MM.1S (cell line): ENCODE results near the gene CTPS2.

Source experiments
- DNase-seq: peaks from one replicate; pipeline ENCODE4 v3.0.0-alpha.2; 2015
- H2AFZ ChIP-seq: fragments of 300-600 bp; sonication (generic); 2 replicates; pipeline ENCODE4 v1.6.0; 2016; ENCODE audit warnings: antibody characterized with exemption, low read length
- H3F3A ChIP-seq: fragments of 300-600 bp; sonication (generic); 2 replicates; pipeline ENCODE4 v1.6.1; 2016; ENCODE audit warnings: mild to moderate bottlenecking, antibody characterized with exemption, low read length, moderate library complexity, mixed read lengths; ENCODE audit not compliant: insufficient read depth
- H3K27ac ChIP-seq: fragments of 300-600 bp; sonication (generic); 2 replicates; pipeline ENCODE4 v1.5.1; 2016; ENCODE audit warnings: mild to moderate bottlenecking, low read length
- H3K27me3 ChIP-seq: fragments of 300-600 bp; sonication (generic); replicated peaks from 2 replicates; pipeline ENCODE4 v1.6.0; 2016; ENCODE audit warnings: low read length; ENCODE audit not compliant: insufficient read depth
- H3K36me3 ChIP-seq: fragments of 300-600 bp; sonication (generic); replicated peaks from 2 replicates; pipeline ENCODE4 v1.6.1; 2016; ENCODE audit warnings: mild to moderate bottlenecking, low read length, mixed read lengths; ENCODE audit not compliant: insufficient read depth
- H3K4me1 ChIP-seq: fragments of 300-600 bp; sonication (generic); 2 replicates; pipeline ENCODE4 v1.6.1; 2016; ENCODE audit warnings: low read length, mixed read lengths
- H3K4me2 ChIP-seq: fragments of 300-600 bp; sonication (generic); 2 replicates; pipeline ENCODE4 v1.6.0; 2016; ENCODE audit warnings: low read depth, low read length
- H3K4me3 ChIP-seq: fragments of 300-600 bp; sonication (generic); 2 replicates; pipeline ENCODE4 v1.5.1; 2016; ENCODE audit warnings: low read length, mixed read lengths
- H3K79me2 ChIP-seq: fragments of 300-600 bp; sonication (generic); 2 replicates; pipeline ENCODE4 v1.6.1; 2016; ENCODE audit warnings: mixed run types, low read length, mixed read lengths
- H3K9ac ChIP-seq: fragments of 300-600 bp; sonication (generic); 2 replicates; pipeline ENCODE4 v1.6.1; 2016; ENCODE audit warnings: low read length, mixed read lengths
- H3K9me2 ChIP-seq: fragments of 300-600 bp; sonication (generic); replicated peaks from 2 replicates; pipeline ENCODE4 v1.6.1; 2016; ENCODE audit warnings: mild to moderate bottlenecking, low read length, mixed read lengths; ENCODE audit not compliant: insufficient read depth
- H3K9me3 ChIP-seq: fragments of 300-600 bp; sonication (generic); replicated peaks from 2 replicates; pipeline ENCODE4 v1.6.1; 2016; ENCODE audit warnings: mild to moderate bottlenecking, low read length, mixed read lengths; ENCODE audit not compliant: insufficient read depth
- H4K20me1 ChIP-seq: fragments of 300-600 bp; sonication (generic); 2 replicates; pipeline ENCODE4 v1.6.1; 2016; ENCODE audit warnings: mild to moderate bottlenecking, low read length, moderate library complexity, mixed read lengths; ENCODE audit not compliant: insufficient read depth
- CTCF ChIP-seq: fragments of 300-600 bp; sonication (generic); IDR thresholded peaks from 2 replicates; pipeline ENCODE4 v1.5.1; 2016; ENCODE audit warnings: antibody characterized with exemption, low read length, mixed read lengths
- EZH2 ChIP-seq: fragments of 300-600 bp; sonication (generic); optimal IDR thresholded peaks from 2 replicates; pipeline ENCODE3; 2017; ENCODE audit warnings: low read depth, mild to moderate bottlenecking, antibody characterized with exemption, low read length, mixed read lengths
- EZH2phosphoT487 ChIP-seq: fragments of 300-600 bp; sonication (generic); IDR thresholded peaks from 2 replicates; pipeline ENCODE4 v1.6.1; 2018; ENCODE audit warnings: antibody characterized with exemption, low read length

The CTPS2 gene

GRCh38 chrX:16745102-16745501, 32.6 kb upstream of the CTPS2 start:
- H4K20me1 ChIP-seq, result no peaks in the 10 kb centered on the region
- H3K27me3 ChIP-seq, result no peaks in the 10 kb centered on the region
- H3K9me3 ChIP-seq, result no peaks in the 10 kb centered on the region
- H3K27ac ChIP-seq, result no peak overlapping the region
- TF ChIP-seq EZH2, result no peak
- TF ChIP-seq CTCF, result no peak
- H2AFZ ChIP-seq, result no peak overlapping the region
- no peak overlapping the region for H3K4me2 ChIP-seq
- DNase-seq, result no peak
- H3K9me2 ChIP-seq, result no peaks in the 10 kb centered on the region
- H3K4me1 ChIP-seq, result no peaks in the 10 kb centered on the region
- H3K9ac ChIP-seq, result no peak overlapping the region
- no peaks in the 10 kb centered on the region for H3K36me3 ChIP-seq
- no peak overlapping the region for H3K4me3 ChIP-seq
- H3K79me2 ChIP-seq, result no peaks in the 10 kb centered on the region
- H3F3A ChIP-seq, result no peaks in the 10 kb centered on the region

- H3K9me2 ChIP-seq, result no peaks in the 10 kb centered on the region
- no peak overlapping the region for H3K4me3 ChIP-seq
- H3K4me2 ChIP-seq, result no peak overlapping the region
- H3K27ac ChIP-seq, result no peak overlapping the region
- no peak for DNase-seq
- no peaks in the 10 kb centered on the region for H3K9me3 ChIP-seq
- TF ChIP-seq EZH2phosphoT487, result no peak
- no peaks in the 10 kb centered on the region for H3K79me2 ChIP-seq
- H3F3A ChIP-seq, result no peaks in the 10 kb centered on the region
- H2AFZ ChIP-seq, result no peak overlapping the region
- no peaks in the 10 kb centered on the region for H3K27me3 ChIP-seq
- no peaks in the 10 kb centered on the region for H3K4me1 ChIP-seq
- no peaks in the 10 kb centered on the region for H3K36me3 ChIP-seq
- no peaks in the 10 kb centered on the region for H4K20me1 ChIP-seq
- H3K9ac ChIP-seq, result no peak overlapping the region
Measured at GRCh38 chrX:16743604-16744325, 31.3 kb upstream of the CTPS2 start.

- no peak for DNase-seq
- H3K4me1 ChIP-seq, result no peaks in the 10 kb centered on the region
- H3K4me2 ChIP-seq, result no peak overlapping the region
- no peak for TF ChIP-seq CTCF
- no peaks in the 10 kb centered on the region for H3K36me3 ChIP-seq
- H3K9me2 ChIP-seq, result no peaks in the 10 kb centered on the region
- H3K79me2 ChIP-seq, result no peaks in the 10 kb centered on the region
- H3K27me3 ChIP-seq, result no peaks in the 10 kb centered on the region
- H2AFZ ChIP-seq, result no peak overlapping the region
- no peak overlapping the region for H3K27ac ChIP-seq
- H3K9me3 ChIP-seq, result no peaks in the 10 kb centered on the region
- no peak overlapping the region for H3K9ac ChIP-seq
- no peaks in the 10 kb centered on the region for H3F3A ChIP-seq
- no peaks in the 10 kb centered on the region for H4K20me1 ChIP-seq
- no peak overlapping the region for H3K4me3 ChIP-seq
Measured at GRCh38 chrX:16739574-16739973, 27.1 kb upstream of the CTPS2 start.

- H3K4me1 ChIP-seq, result no peaks in the 10 kb centered on the region
- no peak overlapping the region for H3K27ac ChIP-seq
- no peaks in the 10 kb centered on the region for H4K20me1 ChIP-seq
- H3K4me2 ChIP-seq, result no peak overlapping the region
- H3F3A ChIP-seq, result no peaks in the 10 kb centered on the region
- no peaks in the 10 kb centered on the region for H3K9me3 ChIP-seq
- no peak overlapping the region for H3K4me3 ChIP-seq
- TF ChIP-seq EZH2phosphoT487 (no peak), EZH2 (no peak), CTCF (no peak)
- peaks cover 5% of the 10 kb centered on the region for H3K79me2 ChIP-seq
- no peak overlapping the region for H2AFZ ChIP-seq
- H3K27me3 ChIP-seq, result no peaks in the 10 kb centered on the region
- no peaks in the 10 kb centered on the region for H3K9me2 ChIP-seq
- H3K36me3 ChIP-seq, result no peaks in the 10 kb centered on the region
- H3K9ac ChIP-seq, result no peak overlapping the region
- DNase-seq, result no peak
Measured at GRCh38 chrX:16737024-16737423, 24.6 kb upstream of the CTPS2 start.
